ENCODE results near the gene INO80E. TPM values are rescaled to one million over a fixed set of nuclear protein-coding genes. Genes with fewer than 3 reads are reported as not detected.

INO80E gene
- total RNA-seq, 1 experiment from 2014 or later, result 89.8 TPM

- DNase-seq (ENCODE audit: low read depth, low spot score), result no peak
- Histone ChIP-seq H3K9me3 (ENCODE audit: control insufficient read depth in 1 of 2, insufficient read depth in 1 of 2, low read depth in 1 of 2, low read length in 2 of 2) (no peaks in the 10 kb centered on the region; a peak in 1 of 4 replicates), H3K27ac (ENCODE audit: low read depth, low read length) (no peak overlapping the region), H3K4me3 (replicated peaks in 1 of 2; ENCODE audit: low read depth in 1 of 2, low read length in 2 of 2) (no peak overlapping the region), H3K27me3 (ENCODE audit: insufficient read depth, low read length) (no peaks in the 10 kb centered on the region), H3K4me1 (ENCODE audit: control insufficient read depth in 1 of 2, insufficient read depth in 2 of 2, low read length in 2 of 2) (peaks cover 8 to 26% of the 10 kb centered on the region in 2 experiments), H3K79me2 (ENCODE audit: insufficient read depth, low read length) (peaks cover 39% of the 10 kb centered on the region), H3K4me2 (ENCODE audit: low read length) (no peak overlapping the region), H3K9me2 (ENCODE audit: insufficient read depth) (no peaks in the 10 kb centered on the region), H4K20me1 (ENCODE audit: insufficient read depth) (no peaks in the 10 kb centered on the region), H3K36me3 (ENCODE audit: control insufficient read depth in 1 of 2, insufficient read depth in 2 of 2, low read length in 2 of 2) (peaks cover 1 to 6% of the 10 kb centered on the region in 2 experiments; a peak in 3 of 4 replicates), H3K9ac (ENCODE audit: low read length) (no peak overlapping the region), H2AFZ (ENCODE audit: low read depth, low read length, poor library complexity, severe bottlenecking) (no peak overlapping the region)
- POLR2A ChIA-PET, result interaction anchor here (1.3 to 2.3 kb wide), 2 partner anchors 14 to 28 kb away, joined by 9 to 22 read pairs; no protein-coding TSS in a partner anchor
- BruUV-seq (replicated peaks), result no TSS peak
- RAD21 ChIA-PET (ENCODE audit: low non-redundant PET in 1 of 2, low total read pairs in 2 of 2, uncharacterized antibody in 2 of 2, unreplicated experiment in 2 of 2), result interaction anchor here in 1 of 2 experiments (1.2 kb wide), 1 partner anchor 47 kb away, joined by 3 read pairs; the partner anchor contains the start of gene KCTD13
- CTCF ChIA-PET, result interaction anchor here (1.3 to 1.6 kb wide), 3 partner anchors 11 to 124 kb away, joined by 3 to 5 read pairs (median 4); partner anchors contain the start of gene TMEM219
- no peak for TF ChIP-seq RAD21 (IDR thresholded peaks at IDR 0.05; ENCODE audit: low read depth)
- no peak for TF ChIP-seq ZNF274 (IDR thresholded peaks at IDR 0.05; ENCODE audit: low read depth, low read length)
- no peak for TF ChIP-seq ZBTB33 (IDR thresholded peaks at IDR 0.05; ENCODE audit: extremely low read depth, insufficient replicate concordance, low read length)
- TF ChIP-seq EZH2 (IDR thresholded peaks at IDR 0.05), result no peak
- intact Hi-C loops (cut with micrococcal nuclease), result loop anchor here (5.0 kb wide), 1 partner anchor 45 kb away; the partner anchor contains the start of gene KCTD13
- ATAC-seq, result no peak
Observed at GRCh38 chr16:29972500-29972899, 23.5 kb upstream of the INO80E start.

- TF ChIP-seq YY1 (IDR thresholded peaks at IDR 0.05; ENCODE audit: extremely low read depth, insufficient replicate concordance, low read depth, low read length), result no peak
- no peak for TF ChIP-seq FOSL1 (IDR thresholded peaks at IDR 0.05; ENCODE audit: low read depth)
- no peak for TF ChIP-seq POLR2AphosphoS5 (IDR thresholded peaks at IDR 0.05; ENCODE audit: low read depth, low read length)
- no peak for TF ChIP-seq SIN3A (IDR thresholded peaks at IDR 0.05; ENCODE audit: low read depth)
- Histone ChIP-seq H3K9me2 (ENCODE audit: insufficient read depth) (no peaks in the 10 kb centered on the region), H3K9ac (ENCODE audit: low read length) (no peak overlapping the region), H3K79me2 (ENCODE audit: insufficient read depth, low read length) (peaks cover 43% of the 10 kb centered on the region), H2AFZ (ENCODE audit: low read depth, low read length, poor library complexity, severe bottlenecking) (no peak overlapping the region), H3K4me3 (replicated peaks in 1 of 2; ENCODE audit: low read depth in 1 of 2, low read length in 2 of 2) (no peak overlapping the region), H3K27ac (ENCODE audit: low read depth, low read length) (peak overlapping the region; percentile 79; the same call in 1 of the 2 replicates), H3K9me3 (ENCODE audit: control insufficient read depth in 1 of 2, insufficient read depth in 1 of 2, low read depth in 1 of 2, low read length in 2 of 2) (no peaks in the 10 kb centered on the region; a peak in 1 of 4 replicates), H3K27me3 (ENCODE audit: insufficient read depth, low read length) (no peaks in the 10 kb centered on the region), H3K36me3 (ENCODE audit: control insufficient read depth in 1 of 2, insufficient read depth in 2 of 2, low read length in 2 of 2) (peaks cover 6 to 8% of the 10 kb centered on the region in 2 experiments; a peak in 3 of 4 replicates), H3K4me1 (ENCODE audit: control insufficient read depth in 1 of 2, insufficient read depth in 2 of 2, low read length in 2 of 2) (peaks cover 8 to 26% of the 10 kb centered on the region in 2 experiments), H3K4me2 (ENCODE audit: low read length) (no peak overlapping the region; the same call in 1 of the 2 replicates), H4K20me1 (ENCODE audit: insufficient read depth) (no peaks in the 10 kb centered on the region)
- ChIA-PET RAD21 (ENCODE audit: low non-redundant PET in 1 of 2, low total read pairs in 2 of 2, uncharacterized antibody in 2 of 2, unreplicated experiment in 2 of 2) (interaction anchor here (0.9 to 1.2 kb wide), 4 partner anchors 11 to 47 kb away, joined by 3 to 4 read pairs (median 4); partner anchors contain the start of genes KCTD13 (in 1 of the 2) and TMEM219 (in 1 of the 2)), POLR2A (interaction anchor here (0.6 to 2.3 kb wide), 9 partner anchors 11 to 157 kb away, joined by 3 to 22 read pairs (median 4); partner anchors contain the start of genes HIRIP3, PAGR1, SEZ6L2 and TMEM219), CTCF (interaction anchor here (0.8 to 1.6 kb wide), 11 partner anchors 11 to 282 kb away, joined by 3 to 5 read pairs (median 3); partner anchors contain the start of genes KCTD13, PAGR1 and TMEM219)
- DNase-seq (ENCODE audit: low read depth, low spot score) (no peak), ATAC-seq (no peak)
- intact Hi-C loops (cut with micrococcal nuclease), result loop anchor here (1.0 to 5.0 kb wide), 3 partner anchors 29 to 74 kb away; partner anchors contain the start of genes KCTD13 and SEZ6L2
- no TSS peak for BruUV-seq (replicated peaks)
Observed at GRCh38 chr16:29972992-29973383, 23.1 kb upstream of the INO80E start.

Measured in HCT116 (cell line).